Activated naive CD4-positive, alpha-beta T cell treated with anti-CD3 and anti-CD28 coated beads for 36 hours (primary cell): ENCODE measurements around the gene NT5C3B. TPM values are rescaled to one million over a fixed set of nuclear protein-coding genes. Genes with fewer than 3 reads are reported as not detected.

Experiments used
- CTCF ChIA-PET: fragments of 350-600 bp; sonication (Branson Sonifier 250); formaldehyde crosslinking; loops from one replicate; lab custom pipeline; 2021; ENCODE audit warnings: antibody characterized with exemption; lab: Charles Lee
- DNase-seq: peaks from one replicate; pipeline ENCODE4 v3.0.0-alpha.2; 2020
- H3K27ac Mint-ChIP-seq: one replicate; pipeline ENCODE4 v1.8.0; 2021; ENCODE audit warnings: mild to moderate bottlenecking, mixed read lengths
- H3K27me3 Mint-ChIP-seq: one replicate; pipeline ENCODE4 v1.8.0; 2021; ENCODE audit warnings: low read depth, mixed read lengths
- H3K36me3 Mint-ChIP-seq: one replicate; pipeline ENCODE4 v1.8.0; 2021; ENCODE audit warnings: low read depth, mixed read lengths
- H3K4me1 Mint-ChIP-seq: one replicate; pipeline ENCODE4 v1.8.0; 2021; ENCODE audit warnings: low read depth, mixed read lengths
- H3K4me3 Mint-ChIP-seq: one replicate; pipeline ENCODE4 v1.8.0; 2021; ENCODE audit warnings: mild to moderate bottlenecking, moderate library complexity, mixed read lengths
- H3K9me3 Mint-ChIP-seq: one replicate; pipeline ENCODE4 v1.8.0; 2021; ENCODE audit warnings: mixed read lengths
- intact Hi-C: fragments of 100-400 bp; cut with micrococcal nuclease; formaldehyde crosslinking; loops from one replicate; pipeline ENCODE4 v1.15.1; 2023
- total RNA-seq, 2 experiments: library from RNA; stranded (reverse); gene quantifications; one replicate each; pipeline ENCODE4 v1.2.3, GENCODE V29; 2021

The NT5C3B gene
- total RNA-seq, 2 experiments from 2014 or later, result 25.9 to 28.1 TPM

DNA sequence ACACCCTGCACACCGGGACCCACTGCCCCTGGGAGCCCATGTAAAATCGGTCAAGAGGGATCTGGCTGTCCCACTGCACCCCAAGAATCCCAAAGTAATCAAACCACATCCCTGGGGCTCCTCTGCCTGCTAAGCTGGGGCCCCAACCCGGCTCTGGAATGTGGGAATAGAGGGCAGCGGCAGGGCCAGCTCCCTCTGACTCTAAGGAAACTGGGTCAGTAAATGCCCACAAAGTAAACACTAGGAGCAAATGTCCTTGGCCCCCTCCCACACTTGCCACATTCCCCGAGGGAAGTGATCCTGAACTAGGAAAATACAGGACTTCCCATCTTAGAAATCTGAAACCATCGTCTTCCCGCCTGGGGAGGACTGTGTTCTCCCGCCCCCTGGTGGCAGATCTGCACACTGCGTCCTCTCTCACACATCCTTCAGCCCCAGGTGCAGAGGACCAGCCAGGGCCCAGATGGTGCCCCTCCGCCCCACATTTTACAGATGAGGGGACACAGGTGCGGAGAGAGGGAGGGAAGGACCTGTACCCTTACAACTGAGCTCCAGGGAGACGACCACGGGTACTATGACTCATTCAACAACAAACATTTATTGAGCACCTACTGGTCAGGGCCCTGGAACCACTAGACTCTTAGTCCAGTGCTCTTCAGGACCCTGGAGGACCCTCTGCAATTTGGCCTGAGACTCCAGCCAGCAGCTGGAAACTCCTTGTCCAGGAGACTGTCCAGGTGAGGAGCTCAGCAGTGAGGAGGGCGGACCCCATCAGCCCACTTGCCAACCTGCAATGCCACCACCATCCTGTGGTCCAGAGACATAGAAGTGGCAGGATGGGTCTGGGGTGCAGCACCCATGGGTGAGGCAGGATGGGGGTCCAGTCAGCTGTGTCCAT lies 34.4 kb downstream of the NT5C3B start:
- intact Hi-C loops, result loop anchor here (1.0 kb wide), 1 partner anchor 63 kb away; no protein-coding TSS in a partner anchor
- no peaks in the 10 kb centered on the region for H3K36me3 Mint-ChIP-seq
- H3K9me3 Mint-ChIP-seq, result no peaks in the 10 kb centered on the region
- no peaks in the 10 kb centered on the region for H3K27me3 Mint-ChIP-seq
- H3K4me1 Mint-ChIP-seq, result no peaks in the 10 kb centered on the region
- CTCF ChIA-PET, result interaction anchor here (0.6 to 4.1 kb wide), 24 partner anchors 9 to 107 kb away, joined by 3 to 33 read pairs (median 4); partner anchors contain the start of genes JUP and P3H4
- DNase-seq, result peak; percentile 84
- H3K27ac Mint-ChIP-seq, result no peak overlapping the region
- no peak overlapping the region for H3K4me3 Mint-ChIP-seq

- intact Hi-C loops, result loop anchor here (1.0 kb wide), 1 partner anchor 62 kb away; no protein-coding TSS in a partner anchor
- no peak for DNase-seq
- H3K36me3 Mint-ChIP-seq, result no peaks in the 10 kb centered on the region
- H3K4me1 Mint-ChIP-seq, result no peaks in the 10 kb centered on the region
- H3K4me3 Mint-ChIP-seq, result no peak overlapping the region
- H3K27ac Mint-ChIP-seq, result no peak overlapping the region
- H3K9me3 Mint-ChIP-seq, result no peaks in the 10 kb centered on the region
- H3K27me3 Mint-ChIP-seq, result no peaks in the 10 kb centered on the region
- CTCF ChIA-PET, result interaction anchor here (0.6 to 4.1 kb wide), 13 partner anchors 10 to 1261 kb away, joined by 3 to 33 read pairs (median 5); partner anchors contain the start of gene P3H4
Measured at GRCh38 chr17:41800601-41801373, 35.2 kb downstream of the NT5C3B start.

GRCh38 chr17:41799366-41799765 lies 36.7 kb downstream of the NT5C3B start:
- no peak overlapping the region for H3K4me3 Mint-ChIP-seq
- no peaks in the 10 kb centered on the region for H3K9me3 Mint-ChIP-seq
- H3K4me1 Mint-ChIP-seq, result no peaks in the 10 kb centered on the region
- CTCF ChIA-PET, result interaction anchor here (0.5 to 1.7 kb wide), 2 partner anchors 62 to 104 kb away, joined by 3 to 7 read pairs; no protein-coding TSS in a partner anchor
- no peaks in the 10 kb centered on the region for H3K27me3 Mint-ChIP-seq
- no peak overlapping the region for H3K27ac Mint-ChIP-seq
- intact Hi-C loops, result no loop called here
- H3K36me3 Mint-ChIP-seq, result no peaks in the 10 kb centered on the region
- no peak for DNase-seq

GRCh38 chr17:41797377-41797776 lies 38.7 kb downstream of the NT5C3B start:
- no peak for DNase-seq
- H3K27ac Mint-ChIP-seq, result no peak overlapping the region
- H3K4me1 Mint-ChIP-seq, result peaks cover 4% of the 10 kb centered on the region
- no peaks in the 10 kb centered on the region for H3K27me3 Mint-ChIP-seq
- CTCF ChIA-PET, result no interaction called here
- no peaks in the 10 kb centered on the region for H3K36me3 Mint-ChIP-seq
- no peaks in the 10 kb centered on the region for H3K9me3 Mint-ChIP-seq
- intact Hi-C loops, result no loop called here
- H3K4me3 Mint-ChIP-seq, result no peak overlapping the region

DNA sequence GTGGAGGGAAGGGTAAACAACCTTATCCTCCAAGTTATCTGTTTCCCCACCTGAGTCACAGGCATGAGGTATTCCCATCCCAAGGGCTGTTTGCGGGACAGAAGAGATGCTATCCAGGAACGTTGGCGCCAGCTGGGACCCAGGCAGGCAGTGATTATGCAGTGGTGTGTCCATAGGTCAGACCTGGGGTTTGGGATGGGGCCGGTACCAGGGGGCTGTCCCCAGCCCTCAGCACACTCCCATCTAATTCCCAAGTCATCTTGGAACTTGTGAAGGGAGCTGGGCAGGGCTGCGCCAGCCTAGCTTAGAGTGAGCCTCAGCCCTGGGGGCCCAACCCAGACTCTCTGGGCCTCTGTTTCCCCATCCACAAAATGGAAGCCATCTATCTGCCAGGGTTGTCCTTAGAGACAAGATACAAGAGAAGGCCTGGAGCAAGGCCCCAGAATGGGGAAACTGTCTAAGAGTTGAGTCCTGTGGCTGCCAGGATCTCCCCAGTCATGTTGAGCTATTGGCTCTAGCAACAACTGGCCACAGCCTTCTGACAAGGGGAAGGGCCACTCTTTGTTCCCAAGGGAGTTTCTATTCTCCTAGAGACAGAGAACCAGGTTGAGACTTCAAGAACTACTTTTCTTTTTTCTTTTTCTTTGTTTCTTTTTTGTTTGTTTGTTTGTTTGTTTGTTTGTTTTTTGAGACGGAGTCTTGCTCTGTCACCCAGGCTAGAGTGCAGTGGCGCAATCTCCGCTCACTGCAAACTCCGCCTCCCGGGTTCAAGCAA lies 39.7 kb downstream of the NT5C3B start:
- Mint-ChIP-seq H3K36me3 (no peaks in the 10 kb centered on the region), H3K4me3 (no peak overlapping the region), H3K27ac (no peak overlapping the region), H3K27me3 (no peaks in the 10 kb centered on the region), H3K4me1 (peaks cover 4% of the 10 kb centered on the region), H3K9me3 (no peaks in the 10 kb centered on the region)
- intact Hi-C loops, result no loop called here
- CTCF ChIA-PET, result interaction anchor here (0.6 to 1.7 kb wide), 2 partner anchors 10 to 941 kb away, joined by 3 to 4 read pairs; no protein-coding TSS in a partner anchor
- DNase-seq, result no peak

GRCh38 chr17:41794540-41794975 lies 41.5 kb downstream of the NT5C3B start:
- no peak overlapping the region for H3K4me3 Mint-ChIP-seq
- intact Hi-C loops, result no loop called here
- H3K4me1 Mint-ChIP-seq, result peaks cover 5% of the 10 kb centered on the region
- no peak for DNase-seq
- no peaks in the 10 kb centered on the region for H3K27me3 Mint-ChIP-seq
- CTCF ChIA-PET, result interaction anchor here (0.7 kb wide), 2 partner anchors 41 to 101 kb away, joined by 3 read pairs; no protein-coding TSS in a partner anchor
- H3K27ac Mint-ChIP-seq, result no peak overlapping the region
- H3K36me3 Mint-ChIP-seq, result no peaks in the 10 kb centered on the region
- no peaks in the 10 kb centered on the region for H3K9me3 Mint-ChIP-seq

DNA sequence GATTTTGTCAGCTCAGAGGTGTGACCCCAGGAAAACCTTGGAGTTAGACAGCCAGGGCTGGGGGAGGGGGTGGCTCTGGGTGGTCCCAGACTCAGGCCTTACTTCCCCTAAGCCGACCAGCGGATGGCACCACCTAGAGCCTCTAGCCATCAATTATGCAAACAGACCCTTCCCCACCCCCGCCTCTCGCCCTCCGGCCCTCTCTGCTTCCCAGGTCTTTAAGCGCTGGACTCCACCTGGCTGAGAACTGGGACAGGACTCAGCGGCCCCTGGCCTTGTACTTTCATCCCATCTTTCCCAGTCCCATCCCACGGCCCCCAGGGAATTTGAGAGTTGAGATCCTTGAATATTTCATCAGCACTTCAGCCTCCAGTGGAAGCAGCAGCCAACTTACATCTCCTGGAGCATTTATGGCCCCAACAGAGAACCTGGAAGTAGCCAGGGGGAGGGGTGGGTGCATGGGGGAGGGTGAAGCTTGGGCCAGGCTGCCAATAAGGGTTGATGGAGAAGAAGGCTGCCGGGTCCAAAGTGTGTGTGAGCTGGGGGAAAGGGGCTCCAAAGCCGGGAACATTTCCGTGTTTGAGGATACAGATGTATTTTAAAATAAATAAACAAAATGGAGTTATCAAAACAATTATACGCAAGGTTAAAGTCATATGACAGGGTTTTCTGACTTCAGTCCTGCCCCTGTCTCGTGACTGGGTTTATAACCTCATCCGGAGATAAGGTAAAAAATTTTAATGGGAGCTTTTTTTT lies 42.1 kb downstream of the NT5C3B start:
- H3K9me3 Mint-ChIP-seq, result no peaks in the 10 kb centered on the region
- H3K27ac Mint-ChIP-seq, result no peak overlapping the region
- H3K4me3 Mint-ChIP-seq, result no peak overlapping the region
- CTCF ChIA-PET, result interaction anchor here (0.7 kb wide), 1 partner anchor 100 kb away, joined by 3 read pairs; no protein-coding TSS in a partner anchor
- no peaks in the 10 kb centered on the region for H3K36me3 Mint-ChIP-seq
- intact Hi-C loops, result no loop called here
- H3K4me1 Mint-ChIP-seq, result peaks cover 5% of the 10 kb centered on the region
- H3K27me3 Mint-ChIP-seq, result no peaks in the 10 kb centered on the region
- no peak for DNase-seq

GRCh38 chr17:41792845-41793783 lies 42.9 kb downstream of the NT5C3B start:
- CTCF ChIA-PET, result no interaction called here
- Mint-ChIP-seq H3K27ac (no peak overlapping the region), H3K9me3 (no peaks in the 10 kb centered on the region), H3K4me1 (peaks cover 10% of the 10 kb centered on the region), H3K36me3 (no peaks in the 10 kb centered on the region), H3K4me3 (no peak overlapping the region), H3K27me3 (no peaks in the 10 kb centered on the region)
- intact Hi-C loops, result no loop called here
- DNase-seq, result peak; percentile 42

- Mint-ChIP-seq H3K4me3 (peak overlapping the region; percentile 57), H3K27ac (no peak overlapping the region), H3K36me3 (no peaks in the 10 kb centered on the region), H3K4me1 (peaks cover 22% of the 10 kb centered on the region), H3K9me3 (no peaks in the 10 kb centered on the region), H3K27me3 (peaks cover 21% of the 10 kb centered on the region)
- no peak for DNase-seq
- intact Hi-C loops, result no loop called here
- CTCF ChIA-PET, result interaction anchor here (0.5 to 2.0 kb wide), 6 partner anchors 13 to 82 kb away, joined by 3 to 5 read pairs (median 4); no protein-coding TSS in a partner anchor
Measured at GRCh38 chr17:41787021-41787418, 49.0 kb downstream of the NT5C3B start.

- peaks cover 23% of the 10 kb centered on the region for H3K27me3 Mint-ChIP-seq
- H3K4me3 Mint-ChIP-seq, result peak within 1 kb of the TSS; percentile 57
- no peak within 1 kb of the TSS for H3K27ac Mint-ChIP-seq
- H3K4me1 Mint-ChIP-seq, result peaks cover 22% of the 10 kb centered on the region
- no peaks in the 10 kb centered on the region for H3K36me3 Mint-ChIP-seq
- DNase-seq, result peak; percentile 93
- CTCF ChIA-PET, result interaction anchor here (0.6 to 2.0 kb wide), 6 partner anchors 15 to 81 kb away, joined by 3 to 5 read pairs (median 4); no protein-coding TSS in a partner anchor
- no peaks in the 10 kb centered on the region for H3K9me3 Mint-ChIP-seq
- intact Hi-C loops, result no loop called here
Measured at GRCh38 chr17:41786227-41787020, 49.6 kb downstream of the NT5C3B start, which contains the start of gene JUP. TSS of gene JUP (minus strand) at chr17:41786711. CDS start at chr17:41771854, 14,857 bp downstream.
